GM19328 (cell line): Measurements from ENCODE around the gene SPATA19.

Experiments used
- ATAC-seq: cut with Tn5 transposase; IDR thresholded peaks from one replicate; pipeline ENCODE4 v1.9.1; 2021; ENCODE audit warnings: mild to moderate bottlenecking, moderate library complexity; ENCODE audit not compliant: unreplicated experiment

SPATA19 gene

GRCh38 chr11:133819114-133819513 is 26.2 kb downstream of the SPATA19 start:
- no peak for ATAC-seq

DNA sequence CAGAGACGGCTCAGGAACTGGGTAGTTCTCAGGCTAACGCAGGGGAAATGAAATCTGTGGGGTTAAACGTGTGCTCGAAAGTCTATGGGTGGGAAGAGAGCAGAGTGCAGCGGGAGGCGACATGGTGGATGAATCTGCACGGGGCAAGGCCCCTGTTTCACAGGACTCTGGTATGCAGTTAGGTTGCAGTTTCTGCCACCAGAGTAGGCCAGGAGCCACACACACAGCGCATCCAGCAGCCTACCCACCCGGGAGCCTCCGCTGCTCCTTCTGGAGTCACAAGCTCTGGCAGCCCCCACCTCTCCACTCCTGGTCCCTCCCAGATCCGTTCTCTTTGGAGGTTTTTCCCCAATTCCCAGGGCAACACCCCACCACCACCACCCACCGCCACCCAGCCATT is 27.0 kb downstream of the SPATA19 start:
- ATAC-seq: no peak

DNA sequence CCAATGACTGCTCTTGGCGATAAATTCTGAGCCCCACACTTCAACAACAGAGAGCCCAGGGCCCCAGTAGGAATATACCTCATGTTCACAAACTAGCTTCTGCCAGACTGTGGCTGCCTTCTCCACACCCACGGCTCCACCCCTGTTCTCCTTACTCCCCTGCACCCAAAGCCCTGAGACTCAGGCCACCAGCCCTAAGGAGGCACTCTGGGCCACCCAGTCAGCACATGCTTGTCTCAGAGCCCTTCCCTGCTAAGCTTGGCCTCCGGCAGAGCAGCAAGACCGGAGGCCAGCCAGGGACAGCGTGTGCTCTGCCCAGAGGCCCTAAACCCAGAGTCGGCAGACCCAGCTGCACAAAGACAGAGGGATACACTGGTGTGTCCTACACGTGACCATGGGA is 27.9 kb downstream of the SPATA19 start:
- ATAC-seq: no peak

- ATAC-seq: no peak
Measured at GRCh38 chr11:133816146-133816870, 29.0 kb downstream of the SPATA19 start.

DNA sequence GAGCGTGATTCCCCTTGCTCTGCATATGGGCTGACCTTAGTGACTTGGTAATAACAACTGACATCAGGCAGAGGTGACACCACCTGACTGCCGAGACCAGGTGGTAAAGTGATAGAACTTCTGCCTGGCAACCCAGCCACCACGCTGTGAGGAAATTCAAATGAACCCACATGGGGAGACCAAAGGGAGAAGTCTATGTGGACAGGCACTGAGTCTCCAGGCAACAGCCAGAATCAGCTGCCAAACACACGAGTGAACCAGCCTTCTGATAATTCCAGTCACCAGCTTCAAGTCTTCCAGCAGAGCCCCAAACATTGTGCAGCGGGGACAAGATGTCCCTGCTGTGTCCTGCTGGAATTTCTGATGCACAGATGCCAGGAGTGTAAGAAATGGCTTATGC is 29.7 kb downstream of the SPATA19 start:
- ATAC-seq: no peak

DNA sequence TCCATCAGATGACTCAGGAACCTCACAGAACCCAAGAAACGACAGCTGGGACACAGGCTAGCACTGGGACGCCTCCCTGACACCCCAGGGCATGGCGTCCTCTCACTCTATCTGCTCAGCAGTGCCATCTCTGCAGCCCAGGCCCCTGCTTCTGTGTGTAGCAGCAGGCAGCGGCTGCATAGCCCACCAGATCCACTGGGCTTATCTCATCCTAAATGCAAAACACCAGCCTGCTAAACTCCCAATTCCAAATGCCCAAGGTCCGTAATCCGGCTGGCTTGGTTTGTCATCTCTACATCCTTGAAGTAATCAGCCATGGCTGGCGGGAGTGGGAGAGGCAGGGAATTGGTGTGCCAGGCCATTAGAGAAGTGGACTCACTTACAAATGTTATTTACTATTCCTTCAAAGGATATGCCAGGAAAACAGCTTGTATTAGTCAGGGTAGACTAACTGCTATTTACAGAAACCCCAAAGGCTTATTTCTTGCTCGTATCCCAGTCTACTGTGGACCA is 30.7 kb downstream of the SPATA19 start:
- no peak for ATAC-seq

- no peak for ATAC-seq
Measured at GRCh38 chr11:133811850-133812685, 33.2 kb downstream of the SPATA19 start.

DNA sequence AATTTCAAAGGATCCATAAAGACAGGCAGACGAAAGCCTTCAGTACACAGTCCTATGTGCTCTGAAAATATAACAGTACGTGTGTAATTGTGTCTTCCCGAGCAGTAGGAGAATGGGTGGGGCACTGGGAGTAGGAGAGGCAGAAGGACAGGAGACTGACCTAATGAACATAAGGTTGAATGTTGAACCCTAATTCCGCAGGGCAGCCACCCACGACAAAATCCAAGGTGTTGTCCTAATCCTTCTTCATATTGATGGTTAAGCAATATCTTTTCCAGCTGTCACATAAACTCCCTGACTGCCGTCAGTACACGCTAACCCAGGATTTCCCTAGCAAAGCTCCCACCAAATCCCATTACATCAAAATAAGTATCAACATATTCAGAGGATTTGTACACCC is 34.5 kb downstream of the SPATA19 start:
- no peak for ATAC-seq

GRCh38 chr11:133809569-133810491 is 35.5 kb downstream of the SPATA19 start:
- no peak for ATAC-seq

- no peak for ATAC-seq
Measured at GRCh38 chr11:133808393-133809140, 36.7 kb downstream of the SPATA19 start.

- no peak for ATAC-seq
Measured at GRCh38 chr11:133803026-133803425, 42.3 kb downstream of the SPATA19 start.

- no peak for ATAC-seq
Measured at GRCh38 chr11:133801356-133801755, 44.0 kb downstream of the SPATA19 start.

- no peak for ATAC-seq
Measured at GRCh38 chr11:133800666-133801065, 44.6 kb downstream of the SPATA19 start.

DNA sequence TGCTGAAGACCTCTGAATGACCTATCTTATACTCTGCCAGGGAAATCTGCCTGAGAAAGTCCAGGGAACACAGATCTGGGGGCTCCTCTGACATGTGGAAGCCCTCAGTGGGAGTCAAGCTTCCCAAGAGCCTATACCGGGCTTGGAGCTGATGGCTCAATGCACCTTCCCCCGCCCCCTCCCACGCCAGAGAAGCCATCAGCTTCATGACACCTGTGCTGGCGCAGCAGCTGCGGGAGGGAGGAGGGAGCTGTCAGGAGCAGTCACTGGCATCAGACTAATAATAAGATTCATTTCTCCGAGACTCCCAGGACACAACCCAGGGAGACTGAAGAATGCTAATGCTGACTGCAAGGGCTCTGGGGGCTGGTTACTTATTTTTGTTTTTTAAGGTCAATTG is 47.8 kb downstream of the SPATA19 start:
- no peak for ATAC-seq

DNA sequence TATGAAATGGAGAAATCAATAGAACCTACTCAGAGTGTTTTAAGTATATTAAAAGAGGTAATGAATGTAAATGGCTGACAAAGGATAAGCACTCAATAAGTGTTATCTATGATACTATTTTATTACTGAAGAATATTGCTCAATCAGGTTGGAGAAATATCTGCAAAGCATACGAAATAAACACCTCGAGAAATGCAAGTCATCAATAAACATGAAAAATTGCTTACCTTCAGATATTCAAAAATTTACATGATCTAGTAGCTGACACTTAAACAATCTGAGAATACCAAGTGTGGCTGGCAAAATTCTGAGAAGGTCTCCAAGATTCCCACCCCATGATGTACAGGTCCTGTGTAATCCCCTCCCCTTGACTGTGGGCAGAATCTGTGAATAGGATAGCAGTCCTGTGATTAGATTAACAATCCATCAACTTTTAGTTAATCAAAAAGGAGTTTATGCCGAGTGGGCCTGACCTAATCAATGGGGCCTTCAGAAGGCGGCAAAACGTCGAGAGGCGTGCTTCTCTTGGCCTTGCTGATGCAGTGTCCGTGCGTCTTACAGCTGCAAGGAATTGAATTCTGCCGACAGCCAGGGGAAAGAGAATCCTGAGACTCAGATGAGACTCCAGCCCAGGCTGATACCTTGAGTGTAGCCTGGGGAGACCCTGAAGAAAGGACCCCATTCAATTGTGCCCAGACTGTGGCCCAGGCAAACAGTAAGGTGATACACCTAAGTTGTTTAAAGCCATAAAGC is 49.1 kb downstream of the SPATA19 start:
- no peak for ATAC-seq

GRCh38 chr11:133795088-133795487 is 50.2 kb downstream of the SPATA19 start:
- no peak for ATAC-seq

- ATAC-seq: no peak
Measured at GRCh38 chr11:133794205-133794604, 51.1 kb downstream of the SPATA19 start.

DNA sequence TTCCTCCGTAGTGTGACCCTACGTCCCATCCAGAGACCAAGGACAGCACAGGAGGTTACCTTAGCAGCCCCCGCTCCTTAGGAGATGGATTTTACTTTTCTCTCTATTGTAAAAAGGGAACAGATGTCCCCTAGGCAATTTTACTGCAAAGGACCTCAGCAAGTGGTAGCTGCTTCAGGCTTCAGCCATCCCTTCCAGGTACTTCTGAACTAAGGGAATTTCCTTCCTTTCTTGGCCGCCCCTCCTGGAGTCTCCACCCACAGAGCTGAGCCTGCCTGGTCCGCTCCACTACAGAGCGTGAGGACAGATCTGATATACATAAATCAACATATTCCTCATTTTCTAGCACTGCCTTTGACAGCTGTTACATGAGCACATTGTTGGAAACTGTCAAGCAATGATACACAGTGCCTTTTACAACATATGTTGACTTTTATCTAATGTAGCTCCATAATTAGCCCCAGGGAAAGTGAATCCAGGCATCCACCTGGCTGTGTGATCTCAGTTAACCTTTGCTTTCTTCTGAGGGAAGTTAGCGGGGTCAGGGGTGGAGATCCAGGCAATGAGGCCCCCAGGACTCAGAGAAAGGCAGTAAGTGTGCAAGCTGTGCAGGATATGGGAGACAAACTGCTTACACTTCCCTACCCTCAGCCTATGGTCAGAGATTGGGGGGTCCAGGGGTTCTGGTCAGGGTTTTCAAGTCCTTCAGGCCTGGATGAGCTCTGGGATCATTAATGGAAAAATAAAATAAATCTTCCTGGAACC is 51.9 kb downstream of the SPATA19 start:
- no peak for ATAC-seq

GRCh38 chr11:133790995-133791394 is 54.3 kb downstream of the SPATA19 start:
- no peak for ATAC-seq
